AG09309 (cell line): ENCODE measurements around the gene MST1R.

Experiments used
- DNase-seq: peaks from one replicate; pipeline ENCODE4 v3.0.0-alpha.2; 2010; ENCODE audit warnings: low read depth
- H3K4me3 ChIP-seq: 2 replicates; pipeline ENCODE4 v1.5.1; 2011; ENCODE audit warnings: mild to moderate bottlenecking, low read depth, low read length, moderate library complexity; ENCODE audit not compliant: control insufficient read depth
- CTCF ChIP-seq: IDR thresholded peaks from 2 replicates; pipeline ENCODE4 v1.5.1; 2011; ENCODE audit warnings: mild to moderate bottlenecking, low read depth, low read length, inconsistent platforms; ENCODE audit not compliant: insufficient read depth, control insufficient read depth; ENCODE audit errors: missing control alignments

Gene MST1R

DNA sequence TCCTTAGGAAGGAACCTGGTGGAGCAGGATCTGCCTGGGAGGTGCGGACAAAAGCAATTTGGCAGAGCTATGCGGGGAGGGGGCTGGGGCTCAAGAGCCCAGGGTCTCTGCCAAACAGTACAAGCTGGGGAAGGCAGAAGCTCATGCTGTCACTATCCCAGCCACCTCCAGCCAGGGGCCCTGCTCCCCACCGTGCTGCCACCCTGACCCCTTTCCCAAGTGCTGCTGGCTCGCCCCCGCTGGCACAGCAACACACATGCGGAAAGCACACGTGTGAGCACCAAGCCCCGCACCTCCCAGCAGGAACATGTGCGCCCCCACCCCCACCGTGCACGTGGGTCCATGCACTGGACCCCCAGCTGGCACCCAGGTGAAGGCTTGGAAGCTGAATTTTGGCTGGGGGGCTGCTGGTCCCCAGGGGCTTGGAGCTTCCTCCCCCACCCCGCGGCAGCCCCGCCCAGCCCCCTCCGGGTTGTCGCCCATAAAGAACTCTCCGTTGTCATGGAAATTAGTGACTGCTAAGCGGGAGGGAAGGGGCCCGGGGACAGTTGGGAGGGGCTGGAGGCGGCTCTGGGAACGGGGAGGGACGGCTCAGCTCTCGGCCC, 34.7 kb downstream of the MST1R start:
- no peak for DNase-seq
- no peak for TF ChIP-seq CTCF
- H3K4me3 ChIP-seq = no peak overlapping the region

GRCh38 chr3:49867871-49868321, 35.8 kb downstream of the MST1R start:
- H3K4me3 ChIP-seq = no peak overlapping the region
- DNase-seq = no peak
- no peak for TF ChIP-seq CTCF

- H3K4me3 ChIP-seq = no peak overlapping the region
These were observed 36.3 kb downstream of the MST1R start for GRCh38 chr3:49867400-49867799.

DNA sequence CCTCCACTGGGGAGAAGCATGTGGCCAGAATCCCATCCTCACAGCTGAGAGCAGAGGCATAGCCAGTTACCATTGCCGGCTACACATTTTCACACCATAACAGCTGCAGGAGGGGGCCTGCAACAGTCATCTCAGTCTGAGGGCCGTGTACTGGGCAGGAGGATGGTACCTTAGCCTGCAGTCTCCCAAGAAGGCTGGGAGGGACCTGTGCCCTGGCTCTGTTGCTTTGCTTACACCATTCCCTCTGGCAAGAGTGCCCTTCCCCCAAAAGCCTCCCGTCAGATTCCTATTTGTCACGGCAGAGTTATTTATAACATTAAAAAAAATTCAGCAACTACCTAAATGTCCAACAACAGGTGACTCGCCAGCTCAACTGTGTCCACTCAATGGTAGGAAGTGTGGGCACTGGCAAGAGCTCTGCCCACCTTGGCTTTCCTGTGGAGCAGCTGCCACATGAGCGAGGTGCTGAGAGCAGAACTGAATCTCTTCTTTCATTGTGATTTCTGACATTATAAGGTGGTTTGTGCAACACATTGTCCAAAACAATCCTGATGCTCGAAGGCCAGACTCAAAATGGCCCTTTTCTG, 38.4 kb downstream of the MST1R start:
- TF ChIP-seq CTCF = no peak
- H3K4me3 ChIP-seq = no peak overlapping the region

More at GRCh38 chr3:49867400-49867799, 36.3 kb downstream of the MST1R start:
- no peak for DNase-seq
- no peak for TF ChIP-seq CTCF

GRCh38 chr3:49864505-49864904, 39.2 kb downstream of the MST1R start:
- no peak for TF ChIP-seq CTCF
- H3K4me3 ChIP-seq = no peak overlapping the region
- DNase-seq = no peak

More for the DNA sequence above, 38.4 kb downstream of the MST1R start:
- DNase-seq = no peak

- no peak for TF ChIP-seq CTCF
- no peak overlapping the region for H3K4me3 ChIP-seq
- DNase-seq = no peak
These were observed 43.9 kb downstream of the MST1R start for GRCh38 chr3:49859576-49860305.
